Type B pancreatic cell (in vitro differentiated cells): Measurements from ENCODE around the gene GPR157. TPM values are rescaled to one million over a fixed set of nuclear protein-coding genes. Genes with fewer than 3 reads are reported as not detected.

Experiments used
- DNase-seq: peaks from one replicate; pipeline ENCODE4 v3.0.0; 2021; ENCODE audit warnings: mixed read lengths; ENCODE audit not compliant: unreplicated experiment; ENCODE audit errors: extremely low spot score
- H3K27ac Mint-ChIP-seq: 2 replicates; pipeline ENCODE4 v1.8.0; 2021; ENCODE audit warnings: mild to moderate bottlenecking, mixed read lengths
- H3K27me3 Mint-ChIP-seq: 2 replicates; pipeline ENCODE4 v1.8.0; 2021; ENCODE audit warnings: mixed read lengths
- H3K36me3 Mint-ChIP-seq: 2 replicates; pipeline ENCODE4 v1.8.0; 2021; ENCODE audit warnings: mixed read lengths
- H3K4me1 Mint-ChIP-seq: one replicate; pipeline ENCODE4 v1.8.0; 2021; ENCODE audit warnings: mixed read lengths; ENCODE audit not compliant: unreplicated experiment
- H3K4me3 Mint-ChIP-seq: 2 replicates; pipeline ENCODE4 v1.8.0; 2021; ENCODE audit warnings: mild to moderate bottlenecking, mixed read lengths
- H3K9me3 Mint-ChIP-seq: 2 replicates; pipeline ENCODE4 v1.8.0; 2021; ENCODE audit warnings: mixed read lengths
- CTCF ChIP-seq: fragments of 200-600 bp; sonication (generic); conservative IDR thresholded peaks from 2 replicates; pipeline ENCODE4 v1.5.0; 2021; ENCODE audit warnings: antibody characterized with exemption, mild to moderate bottlenecking
- total RNA-seq: library from RNA; stranded (reverse); gene quantifications from 2 replicates; pipeline ENCODE4 v1.2.1, GENCODE V29; 2021; ENCODE audit warnings: low replicate concordance

Gene GPR157
- total RNA-seq, 1 donor from 2014 or later = 7.7 TPM

GRCh38 chr1:9111357-9111691 is 17.6 kb downstream of the GPR157 start:
- no peak overlapping the region for H3K27ac Mint-ChIP-seq
- H3K9me3 Mint-ChIP-seq = no peaks in the 10 kb centered on the region
- H3K4me1 Mint-ChIP-seq = peaks cover 5% of the 10 kb centered on the region
- no peaks in the 10 kb centered on the region for H3K36me3 Mint-ChIP-seq
- H3K27me3 Mint-ChIP-seq = no peaks in the 10 kb centered on the region
- TF ChIP-seq CTCF = no peak
- DNase-seq = no peak
- H3K4me3 Mint-ChIP-seq = no peak overlapping the region

- no peaks in the 10 kb centered on the region for H3K9me3 Mint-ChIP-seq
- H3K36me3 Mint-ChIP-seq = no peaks in the 10 kb centered on the region
- no peaks in the 10 kb centered on the region for H3K27me3 Mint-ChIP-seq
- peak overlapping the region; percentile 46 for H3K27ac Mint-ChIP-seq
- peak; percentile 96 for TF ChIP-seq CTCF
- no peak overlapping the region for H3K4me3 Mint-ChIP-seq
- H3K4me1 Mint-ChIP-seq = peaks cover 5% of the 10 kb centered on the region
- DNase-seq = peak; percentile 92
Measured at GRCh38 chr1:9110669-9111356, 18.1 kb downstream of the GPR157 start.

GRCh38 chr1:9108056-9108665 is 20.7 kb downstream of the GPR157 start:
- peaks cover 5% of the 10 kb centered on the region for H3K4me1 Mint-ChIP-seq
- no peak overlapping the region for H3K27ac Mint-ChIP-seq
- DNase-seq = no peak
- H3K36me3 Mint-ChIP-seq = peaks cover 4% of the 10 kb centered on the region
- no peak for TF ChIP-seq CTCF
- H3K4me3 Mint-ChIP-seq = no peak overlapping the region
- no peaks in the 10 kb centered on the region for H3K27me3 Mint-ChIP-seq
- no peaks in the 10 kb centered on the region for H3K9me3 Mint-ChIP-seq

GRCh38 chr1:9107136-9107535 is 21.8 kb downstream of the GPR157 start:
- H3K9me3 Mint-ChIP-seq = no peaks in the 10 kb centered on the region
- DNase-seq = no peak
- H3K4me1 Mint-ChIP-seq = peaks cover 5% of the 10 kb centered on the region
- H3K27me3 Mint-ChIP-seq = no peaks in the 10 kb centered on the region
- TF ChIP-seq CTCF = no peak
- H3K27ac Mint-ChIP-seq = no peak overlapping the region
- peaks cover 4% of the 10 kb centered on the region for H3K36me3 Mint-ChIP-seq
- no peak overlapping the region for H3K4me3 Mint-ChIP-seq

GRCh38 chr1:9106286-9106685 is 22.6 kb downstream of the GPR157 start:
- TF ChIP-seq CTCF = no peak
- Mint-ChIP-seq H3K27me3 (no peaks in the 10 kb centered on the region), H3K9me3 (no peaks in the 10 kb centered on the region), H3K4me3 (no peak overlapping the region), H3K36me3 (peaks cover 4% of the 10 kb centered on the region), H3K27ac (no peak overlapping the region), H3K4me1 (peaks cover 5% of the 10 kb centered on the region)
- DNase-seq = no peak
